Endothelial cell of hepatic sinusoid (primary cell): ENCODE results near the gene SLC38A2.
"Not testable (repeated sequence)": the region's sequence is repeated elsewhere in the genome, so short reads cannot be mapped to it uniquely, and the experiment has no call there.

Experiments used
- in situ Hi-C: cut with HindIII; loops from 2 replicates; pipeline ENCODE4 v1.10.0; 2017; ENCODE audit warnings: low sequenced_read_pairs

Gene SLC38A2

GRCh38 chr12:46339051-46339450, 33.5 kb downstream of the SLC38A2 start:
- in situ Hi-C loops, result no loop called here

GRCh38 chr12:46332260-46332659, 40.3 kb downstream of the SLC38A2 start:
- in situ Hi-C loops, result no loop called here

GRCh38 chr12:46325075-46325474, 47.5 kb downstream of the SLC38A2 start:
- in situ Hi-C loops, result not testable (repeated sequence)

- in situ Hi-C loops, result no loop called here
Observed at GRCh38 chr12:46320731-46321130, 51.8 kb downstream of the SLC38A2 start.

GRCh38 chr12:46318037-46318436, 54.5 kb downstream of the SLC38A2 start:
- in situ Hi-C loops, result no loop called here
